DMS153 treated with DMSO at 0.1 percent for 48 hours (cell line): Measurements from ENCODE around the gene EXOC3L4.

ENCODE experiments used
- DNase-seq: peaks from one replicate; lab custom pipeline; 2025; ENCODE audit not compliant: unreplicated experiment; lab: John Stamatoyannopoulos, UW

The EXOC3L4 gene

GRCh38 chr14:103132381-103133209, 38.1 kb downstream of the EXOC3L4 start:
- DNase-seq, result no peak

GRCh38 chr14:103133210-103134140, 39.0 kb downstream of the EXOC3L4 start:
- no peak for DNase-seq

GRCh38 chr14:103134405-103134804, 39.9 kb downstream of the EXOC3L4 start:
- DNase-seq, result no peak

- DNase-seq, result no peak
Observed at GRCh38 chr14:103134919-103135318, 40.4 kb downstream of the EXOC3L4 start.

- DNase-seq, result no peak
Observed at GRCh38 chr14:103135333-103136260, 41.1 kb downstream of the EXOC3L4 start.

GRCh38 chr14:103136388-103137271, 42.1 kb downstream of the EXOC3L4 start:
- DNase-seq, result no peak

- no peak for DNase-seq
Observed at GRCh38 chr14:103137689-103138300, 43.3 kb downstream of the EXOC3L4 start.

- DNase-seq, result no peak
Observed at GRCh38 chr14:103138301-103139131, 44.0 kb downstream of the EXOC3L4 start.

- no peak for DNase-seq
Observed at GRCh38 chr14:103139132-103140025, 44.9 kb downstream of the EXOC3L4 start.

- peak; percentile 32 for DNase-seq
Observed at GRCh38 chr14:103140316-103141109, 46.0 kb downstream of the EXOC3L4 start.

- DNase-seq, result peak; percentile 6
Observed at GRCh38 chr14:103141117-103141796, 46.7 kb downstream of the EXOC3L4 start.

GRCh38 chr14:103142026-103142425, 47.5 kb downstream of the EXOC3L4 start:
- DNase-seq, result no peak

GRCh38 chr14:103142721-103143302, 48.3 kb downstream of the EXOC3L4 start:
- DNase-seq, result no peak

GRCh38 chr14:103143506-103143905, 49.0 kb downstream of the EXOC3L4 start:
- DNase-seq, result no peak

- DNase-seq, result no peak
Observed at GRCh38 chr14:103144085-103144484, 49.6 kb downstream of the EXOC3L4 start.
